H1 (cell line): ENCODE data around the gene MRPS30. TPM values are rescaled to one million over a fixed set of nuclear protein-coding genes. Genes with fewer than 3 reads are reported as not detected.

Experiments used
- CTCF ChIA-PET: fragments of 300-600 bp; sonication (Branson Sonifier 250); formaldehyde crosslinking; loops from one replicate; lab custom pipeline; 2021; ENCODE audit not compliant: partially characterized antibody; lab: Charles Lee
- POLR2A ChIA-PET: fragments of 300-600 bp; sonication (Branson Sonifier 250); formaldehyde crosslinking; loops from one replicate; lab custom pipeline; 2021; ENCODE audit warnings: inconsistent platforms; ENCODE audit not compliant: partially characterized antibody; lab: Charles Lee
- DNase-seq, 2 experiments: peaks; one replicate each; pipeline versions ENCODE4 v3.0.0 to v3.0.0-alpha.2; 2010 to 2022; ENCODE audit warnings: low spot score in 2 of 2, low read depth in 1 of 2, mixed read lengths in 1 of 2
- FAIRE-seq: peaks from 2 replicates; lab custom pipeline; 2011; peaks lifted over from hg19 to GRCh38; lab: Jason Lieb, UNC
- H2AFZ ChIP-seq: 2 replicates; pipeline ENCODE4 v1.8.1; 2012; ENCODE audit warnings: low read length, inconsistent platforms
- H2AK5ac ChIP-seq: 2 replicates; pipeline ENCODE4 v1.6.1; 2013; ENCODE audit warnings: low read depth, low read length
- H2BK120ac ChIP-seq: replicated peaks from 2 replicates; pipeline ENCODE3; 2013; ENCODE audit warnings: low read depth, low read length, inconsistent platforms
- H2BK12ac ChIP-seq: 2 replicates; pipeline ENCODE4 v1.6.1; 2013; ENCODE audit warnings: low read depth, low read length
- H2BK15ac ChIP-seq: 2 replicates; pipeline ENCODE4 v1.6.1; 2013; ENCODE audit warnings: low read length
- H2BK20ac ChIP-seq: 2 replicates; pipeline ENCODE4 v1.6.1; 2013; ENCODE audit warnings: low read length
- H2BK5ac ChIP-seq: 2 replicates; pipeline ENCODE4 v1.6.1; 2013; ENCODE audit warnings: low read depth, low read length
- H3K14ac ChIP-seq: 2 replicates; pipeline ENCODE4 v1.6.1; 2013; ENCODE audit warnings: inconsistent platforms; ENCODE audit not compliant: insufficient read length
- H3K18ac ChIP-seq: 2 replicates; pipeline ENCODE4 v1.6.1; 2013; ENCODE audit warnings: low read length; ENCODE audit errors: extremely low read depth
- H3K23ac ChIP-seq: 2 replicates; pipeline ENCODE4 v1.6.1; 2013; ENCODE audit warnings: inconsistent platforms; ENCODE audit not compliant: insufficient read length
- H3K23me2 ChIP-seq: 2 replicates; pipeline ENCODE4 v1.6.1; 2013; ENCODE audit warnings: low read depth, low read length
- H3K27ac ChIP-seq: 2 replicates; pipeline ENCODE4 v1.6.1; 2011; ENCODE audit warnings: low read depth, low read length, inconsistent platforms
- H3K27me3 ChIP-seq, 4 experiments: replicated peaks in 1 of 4; 1 replicate in 1 of 4; 2 replicates in 3 of 4; pipeline versions ENCODE4 v1.6.1 to v1.8.1; 2011 to 2013; ENCODE audit warnings: low read length in 3 of 4, mild to moderate bottlenecking in 3 of 4, inconsistent platforms in 2 of 4, mixed read lengths in 2 of 4, moderate library complexity in 1 of 4; ENCODE audit not compliant: control insufficient read depth in 3 of 4, insufficient read depth in 3 of 4; ENCODE audit errors: extremely low read depth in 1 of 4
- H3K36me3 ChIP-seq, 4 experiments: 2 replicates each; pipeline versions ENCODE4 v1.6.1 to v1.8.1; 2011 to 2013; ENCODE audit warnings: mild to moderate bottlenecking in 4 of 4, low read length in 3 of 4, moderate library complexity in 2 of 4, control low read depth in 1 of 4, inconsistent platforms in 1 of 4; ENCODE audit not compliant: insufficient read depth in 4 of 4, control insufficient read depth in 2 of 4
- H3K4ac ChIP-seq: replicated peaks from 2 replicates; pipeline ENCODE3; 2013; ENCODE audit warnings: low read length, low read depth, mixed read lengths, inconsistent platforms; ENCODE audit not compliant: insufficient read length
- H3K4me1 ChIP-seq, 4 experiments: replicated peaks in 1 of 4; 1 replicate in 1 of 4; 2 replicates in 3 of 4; pipeline versions ENCODE4 v1.6.1 to v1.8.1; 2011 to 2013; ENCODE audit warnings: low read length in 3 of 4, inconsistent platforms in 2 of 4, mixed read lengths in 1 of 4; ENCODE audit not compliant: insufficient read depth in 4 of 4, control insufficient read depth in 3 of 4
- H3K4me2 ChIP-seq, 2 experiments: 2 replicates each; pipeline versions ENCODE4 v1.6.1 to v1.8.1; 2011 to 2013; ENCODE audit warnings: low read depth in 2 of 2, low read length in 2 of 2, control low read depth in 1 of 2, inconsistent platforms in 1 of 2, mild to moderate bottlenecking in 1 of 2; ENCODE audit not compliant: insufficient read depth in 1 of 2
- H3K4me3 ChIP-seq, 4 experiments: fragments of 200-600, 300-600 bp in 1 of 4; sonication (generic), shearing (Covaris generic), sonication (Bioruptor Twin) in 1 of 4; 2 replicates each; pipeline versions ENCODE4 v1.5.1 to v1.8.1; 2011 to 2016; ENCODE audit warnings: low read length in 4 of 4, low read depth in 3 of 4, control low read depth in 2 of 4, inconsistent platforms in 2 of 4, mild to moderate bottlenecking in 2 of 4, mixed read lengths in 1 of 4, moderate library complexity in 1 of 4; ENCODE audit not compliant: insufficient read depth in 2 of 4; ENCODE audit errors: extremely low read depth in 1 of 4
- H3K56ac ChIP-seq: replicated peaks from 2 replicates; pipeline ENCODE3; 2013; ENCODE audit warnings: low read depth, mild to moderate bottlenecking, mixed read lengths, low read length, inconsistent platforms; ENCODE audit not compliant: insufficient read length
- H3K79me1 ChIP-seq: 2 replicates; pipeline ENCODE4 v1.6.1; 2013; ENCODE audit warnings: low read depth, low read length, control low read depth
- H3K79me2 ChIP-seq, 2 experiments: 2 replicates each; pipeline versions ENCODE4 v1.6.1 to v1.8.1; 2012 to 2013; ENCODE audit warnings: low read length in 2 of 2, mild to moderate bottlenecking in 2 of 2, inconsistent platforms in 1 of 2; ENCODE audit not compliant: insufficient read depth in 2 of 2, control insufficient read depth in 1 of 2
- H3K9ac ChIP-seq, 4 experiments: replicated peaks in 1 of 4; 1 replicate in 1 of 4; 2 replicates in 3 of 4; pipeline versions ENCODE4 v1.6.1 to v1.8.1; 2011 to 2013; ENCODE audit warnings: low read depth in 3 of 4, low read length in 3 of 4, control low read depth in 2 of 4, mild to moderate bottlenecking in 2 of 4, moderate library complexity in 2 of 4, inconsistent platforms in 1 of 4; ENCODE audit errors: extremely low read depth in 1 of 4
- H3K9me3 ChIP-seq, 2 experiments: 2 replicates each; pipeline versions ENCODE4 v1.6.1 to v1.8.1; 2012 to 2013; ENCODE audit warnings: mild to moderate bottlenecking in 2 of 2, moderate library complexity in 2 of 2, control low read depth in 1 of 2, inconsistent platforms in 1 of 2, low read depth in 1 of 2, low read length in 1 of 2, mixed read lengths in 1 of 2; ENCODE audit not compliant: insufficient read depth in 2 of 2
- H4K20me1 ChIP-seq, 2 experiments: replicated peaks in 1 of 2; 2 replicates each; pipeline versions ENCODE3 to v1.8.1; 2011 to 2013; ENCODE audit warnings: inconsistent platforms in 2 of 2, low read length in 2 of 2, mild to moderate bottlenecking in 1 of 2; ENCODE audit not compliant: insufficient read depth in 2 of 2, control insufficient read depth in 1 of 2
- H4K5ac ChIP-seq: 2 replicates; pipeline ENCODE4 v1.6.1; 2013; ENCODE audit warnings: low read length, low read depth, mixed read lengths, inconsistent platforms; ENCODE audit not compliant: insufficient read length
- H4K8ac ChIP-seq: 2 replicates; pipeline ENCODE4 v1.8.0; 2013; ENCODE audit warnings: mild to moderate bottlenecking, moderate library complexity, low read length, inconsistent platforms; ENCODE audit not compliant: insufficient read depth; ENCODE audit errors: extremely low read depth
- H4K91ac ChIP-seq: replicated peaks from 2 replicates; pipeline ENCODE3; 2013; ENCODE audit warnings: low read length, mixed read lengths, inconsistent platforms; ENCODE audit not compliant: insufficient read length
- EZH2 ChIP-seq: fragments of 200-600 bp; sonication (generic); IDR thresholded peaks from 2 replicates; pipeline ENCODE4 v1.7.1; 2012; ENCODE audit warnings: low read depth, mild to moderate bottlenecking, moderate library complexity, low read length, inconsistent platforms; ENCODE audit not compliant: severe bottlenecking
- JUND ChIP-seq: IDR thresholded peaks from 2 replicates; pipeline ENCODE4 v1.6.1; 2011; ENCODE audit warnings: mild to moderate bottlenecking, improper control_type of control experiment, low read length
- KDM5A ChIP-seq: fragments of 200-600 bp; IDR thresholded peaks from 2 replicates; pipeline ENCODE4 v1.7.1; 2012; ENCODE audit warnings: mild to moderate bottlenecking, low read length, inconsistent platforms, mixed read lengths
- PHF8 ChIP-seq: fragments of 200-600 bp; sonication (generic); conservative IDR thresholded peaks from 2 replicates; pipeline ENCODE4 v1.7.1; 2012; ENCODE audit warnings: low read depth, mild to moderate bottlenecking, inconsistent platforms, low read length, moderate library complexity
- RAD21 ChIP-seq, 2 experiments: IDR thresholded peaks in 1 of 2; conservative IDR thresholded peaks in 1 of 2; 2 replicates each; pipeline ENCODE4 v1.6.1; 2011; ENCODE audit warnings: low read depth in 2 of 2, low read length in 2 of 2, improper control_type of control experiment in 1 of 2, inconsistent platforms in 1 of 2, mild to moderate bottlenecking in 1 of 2, moderate library complexity in 1 of 2
- RXRA ChIP-seq: IDR thresholded peaks from 2 replicates; pipeline ENCODE4 v1.6.1; 2011; ENCODE audit warnings: low read depth, mild to moderate bottlenecking, low read length, moderate library complexity; ENCODE audit not compliant: insufficient read depth
- ZNF274 ChIP-seq: IDR thresholded peaks from 2 replicates; pipeline ENCODE4 v1.7.0; 2012; ENCODE audit warnings: low read length, borderline replicate concordance; ENCODE audit errors: extremely low read depth
- WGBS, 2 experiments: shearing (Covaris generic) in 1 of 2; methylation state at CpG; one replicate each; pipeline versions ENCODE4 v1.1.6 to v1.1.7; 2013 to 2015; ENCODE audit warnings: low lambda C conversion rate in 2 of 2, mixed read lengths in 2 of 2, inconsistent platforms in 1 of 2, low coverage in 1 of 2, missing lambda C conversion rate in 1 of 2; ENCODE audit not compliant: insufficient replicate concordance in 2 of 2, insufficient coverage in 1 of 2, insufficient read length in 1 of 2; ENCODE audit errors: extremely low coverage in 1 of 2, missing lambda C conversion rate in 1 of 2; 5-methylcytosine and 5-hydroxymethylcytosine counted together
- polyA plus RNA-seq, 7 experiments: library from polyadenylated mRNA; depleted of rRNA in 3 of 7; stranded (reverse) in 5 of 7; unstranded in 2 of 7; fragments of >200 nt in 5 of 7; fragments of 200-250 nt in 2 of 7; gene quantifications; 1 replicate in 5 of 7; 2 replicates in 1 of 7; 4 replicates in 1 of 7; pipeline versions ENCODE4 v1.2.1 to v1.2.3, GENCODE V29; 2011 to 2013; ENCODE audit warnings: missing spikeins in 2 of 7, mixed read lengths in 2 of 7
- total RNA-seq: library from RNA; stranded (reverse); fragmentation: NEBNext Ultra II Directional; extraction: Animal tissue kit (Norgen Biotek cat#: 25700); gene quantifications from 2 replicates; pipeline ENCODE4 v1.2.1, GENCODE V29; 2021
- TF ChIP-seq, protein P1 (sequence below), 3 experiments: IDR thresholded peaks; 1 replicate in 2 of 3; 2 replicates in 1 of 3; pipeline versions ENCODE4 v1.5.1 to v1.6.1; 2011; ENCODE audit warnings: low read length in 3 of 3, mild to moderate bottlenecking in 3 of 3, inconsistent platforms in 2 of 3, low read depth in 1 of 3, moderate library complexity in 1 of 3; ENCODE audit not compliant: insufficient read depth in 1 of 3; ENCODE audit errors: control extremely low read depth in 1 of 3
- TF ChIP-seq, protein P2 (sequence below): IDR thresholded peaks from 2 replicates; pipeline ENCODE4 v1.6.1; 2012; ENCODE audit warnings: inconsistent platforms

The MRPS30 gene
- total and polyA plus RNA-seq, 2 of the 8 experiments (the other 6 are each of a cell fraction or from before 2014, with no cell fraction given) = 61.9 to 85.2 TPM

DNA sequence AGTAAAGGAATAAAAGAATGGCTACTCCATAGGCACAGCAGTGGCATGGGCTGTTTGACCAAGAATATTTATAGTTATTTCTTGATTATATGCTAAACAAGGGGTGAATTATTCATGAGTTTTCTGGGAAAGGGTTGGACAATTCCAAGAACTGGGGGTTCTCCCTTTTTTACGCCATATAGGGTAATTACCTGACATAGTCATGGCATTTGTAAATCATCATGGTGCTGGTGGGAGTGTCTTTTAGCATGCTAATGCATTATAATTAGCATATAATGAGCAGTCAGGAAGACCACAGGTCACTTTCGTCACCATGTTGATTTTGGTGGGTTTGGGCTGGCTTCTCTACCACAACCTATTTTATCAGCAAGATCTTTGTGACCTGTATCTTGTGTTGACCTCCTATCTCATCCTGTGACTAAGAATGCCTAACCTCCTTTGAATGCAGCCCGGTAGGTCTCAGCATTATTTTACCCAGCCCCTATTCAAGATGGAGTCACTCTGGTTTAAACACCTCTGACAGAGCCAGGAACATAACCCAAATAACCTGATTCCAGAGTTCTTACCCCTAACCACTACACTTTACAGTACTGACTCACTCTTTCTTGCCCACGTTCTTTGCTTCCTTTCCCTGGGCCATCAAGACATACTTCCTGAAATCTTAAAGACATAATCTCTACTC lies 25.0 kb upstream of the MRPS30 start:
- no peak for FAIRE-seq
- H2BK12ac ChIP-seq = no peak overlapping the region
- H3K18ac ChIP-seq = no peak overlapping the region
- H3K36me3 ChIP-seq = peaks cover 0 to 6% (median 0%) of the 10 kb centered on the region in 4 experiments; a peak in 3 of 8 replicates
- no peak overlapping the region for H4K5ac ChIP-seq
- H3K4me2 ChIP-seq = no peak overlapping the region
- DNase-seq = no peak
- H2AFZ ChIP-seq = no peak overlapping the region
- no peak overlapping the region for H4K8ac ChIP-seq
- H2BK5ac ChIP-seq = no peak overlapping the region
- H4K91ac ChIP-seq = no peak overlapping the region
- no peak overlapping the region for H2AK5ac ChIP-seq
- no peak overlapping the region for H3K4ac ChIP-seq
- H3K23me2 ChIP-seq = no peaks in the 10 kb centered on the region
- H3K9ac ChIP-seq = no peak overlapping the region
- no peak overlapping the region for H3K14ac ChIP-seq
- no peak overlapping the region for H2BK20ac ChIP-seq
- WGBS, 2 experiments = 87% methylated on average over 4 of the region's 4 CpGs; no CpG with 5 or more reads in 1 of the 2 experiments
- H3K27me3 ChIP-seq = no peaks in the 10 kb centered on the region
- no peaks in the 10 kb centered on the region for H4K20me1 ChIP-seq
- no peaks in the 10 kb centered on the region for H3K79me2 ChIP-seq
- no peaks in the 10 kb centered on the region for H3K79me1 ChIP-seq
- no peak overlapping the region for H3K56ac ChIP-seq
- H3K4me3 ChIP-seq = no peak overlapping the region
- CTCF ChIA-PET = no interaction called here
- H2BK120ac ChIP-seq = no peak overlapping the region
- H3K27ac ChIP-seq = no peak overlapping the region
- POLR2A ChIA-PET = no interaction called here
- H3K4me1 ChIP-seq = no peaks in the 10 kb centered on the region
- no peak overlapping the region for H2BK15ac ChIP-seq
- H3K23ac ChIP-seq = no peak overlapping the region
- H3K9me3 ChIP-seq = peaks cover 5 to 20% of the 10 kb centered on the region in 2 experiments; a peak in 3 of 4 replicates
- TF ChIP-seq EZH2 (no peak), ZNF274 (no peak), KDM5A (no peak), RXRA (no peak), JUND (no peak), RAD21 (IDR thresholded peaks at IDR 0.05 in 1 of 2, conservative IDR thresholded peaks at IDR 0.05 in 1 of 2; ENCODE audit: low read depth in 2 of 2, low read length in 2 of 2) (no peak), PHF8 (no peak)
- TF ChIP-seq, protein P1, sequence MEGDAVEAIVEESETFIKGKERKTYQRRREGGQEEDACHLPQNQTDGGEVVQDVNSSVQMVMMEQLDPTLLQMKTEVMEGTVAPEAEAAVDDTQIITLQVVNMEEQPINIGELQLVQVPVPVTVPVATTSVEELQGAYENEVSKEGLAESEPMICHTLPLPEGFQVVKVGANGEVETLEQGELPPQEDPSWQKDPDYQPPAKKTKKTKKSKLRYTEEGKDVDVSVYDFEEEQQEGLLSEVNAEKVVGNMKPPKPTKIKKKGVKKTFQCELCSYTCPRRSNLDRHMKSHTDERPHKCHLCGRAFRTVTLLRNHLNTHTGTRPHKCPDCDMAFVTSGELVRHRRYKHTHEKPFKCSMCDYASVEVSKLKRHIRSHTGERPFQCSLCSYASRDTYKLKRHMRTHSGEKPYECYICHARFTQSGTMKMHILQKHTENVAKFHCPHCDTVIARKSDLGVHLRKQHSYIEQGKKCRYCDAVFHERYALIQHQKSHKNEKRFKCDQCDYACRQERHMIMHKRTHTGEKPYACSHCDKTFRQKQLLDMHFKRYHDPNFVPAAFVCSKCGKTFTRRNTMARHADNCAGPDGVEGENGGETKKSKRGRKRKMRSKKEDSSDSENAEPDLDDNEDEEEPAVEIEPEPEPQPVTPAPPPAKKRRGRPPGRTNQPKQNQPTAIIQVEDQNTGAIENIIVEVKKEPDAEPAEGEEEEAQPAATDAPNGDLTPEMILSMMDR (IDR thresholded peaks at IDR 0.05; ENCODE audit: control extremely low read depth in 1 of 3, insufficient read depth in 1 of 3, low read depth in 1 of 3, low read length in 3 of 3) = no peak
- TF ChIP-seq, protein P2, sequence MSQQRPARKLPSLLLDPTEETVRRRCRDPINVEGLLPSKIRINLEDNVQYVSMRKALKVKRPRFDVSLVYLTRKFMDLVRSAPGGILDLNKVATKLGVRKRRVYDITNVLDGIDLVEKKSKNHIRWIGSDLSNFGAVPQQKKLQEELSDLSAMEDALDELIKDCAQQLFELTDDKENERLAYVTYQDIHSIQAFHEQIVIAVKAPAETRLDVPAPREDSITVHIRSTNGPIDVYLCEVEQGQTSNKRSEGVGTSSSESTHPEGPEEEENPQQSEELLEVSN = no peak
